Heart left ventricle (tissue), 16 donors: ENCODE measurements around the gene SMCO3. TPM values are rescaled to one million over a fixed set of nuclear protein-coding genes. Genes with fewer than 3 reads are reported as not detected.

Experiments
- ATAC-seq, 4 donors: fragments of 200-7000 bp; cut with Tn5 transposase; one replicate each; pipeline ENCODE4 v1.9.1; 2020 to 2022; ENCODE audit warnings: moderate library complexity in 4 of 4, mild to moderate bottlenecking in 3 of 4, moderate number of reproducible peaks in 1 of 4
- DNase-seq, 5 donors: peaks; one replicate each; pipeline ENCODE4 v3.0.0-alpha.2; 2020
- H3K27ac ChIP-seq, 12 donors: fragments of 200-600 bp; sonication (generic) in 4 of 12; one replicate each; pipeline versions ENCODE4 v1.5.0 to v1.8.0; 2016 to 2022; ENCODE audit warnings: mild to moderate bottlenecking in 2 of 12
- H3K27me3 ChIP-seq, 9 donors: fragments of 200-600 bp; sonication (generic) in 2 of 9; one replicate each; pipeline versions ENCODE4 v1.5.1 to v1.8.0; 2016 to 2022; ENCODE audit warnings: mild to moderate bottlenecking in 3 of 9
- H3K36me3 ChIP-seq, 9 donors: fragments of 200-600 bp; sonication (generic) in 2 of 9; one replicate each; pipeline versions ENCODE4 v1.5.0 to v1.8.0; 2018 to 2022; ENCODE audit warnings: mild to moderate bottlenecking in 2 of 9
- H3K4me1 ChIP-seq, 12 donors: fragments of 200-600 bp; sonication (generic) in 4 of 12; one replicate each; pipeline versions ENCODE4 v1.5.0 to v1.8.0; 2016 to 2022; ENCODE audit warnings: mild to moderate bottlenecking in 3 of 12
- H3K4me3 ChIP-seq, 12 donors: fragments of 200-600 bp; sonication (generic) in 4 of 12; one replicate each; pipeline versions ENCODE4 v1.5.0 to v1.8.0; 2017 to 2022; ENCODE audit warnings: mild to moderate bottlenecking in 9 of 12, moderate library complexity in 4 of 12
- H3K9me3 ChIP-seq, 12 donors: fragments of 200-600 bp; sonication (generic) in 4 of 12; one replicate each; pipeline versions ENCODE4 v1.5.0 to v1.8.0; 2016 to 2022; ENCODE audit warnings: mild to moderate bottlenecking in 1 of 12
- POLR2A ChIP-seq, 2 donors: fragments of 450-650 bp; IDR thresholded peaks; one replicate each; pipeline ENCODE4 v1.6.1; 2017; ENCODE audit warnings: antibody characterized with exemption in 2 of 2, mild to moderate bottlenecking in 2 of 2, moderate library complexity in 2 of 2
- WGBS, 4 donors: extraction: QIAGEN DNeasy Blood & Tissue Kit in 2 of 4; methylation state at CpG; one replicate each; pipeline versions ENCODE4 v1.1.5 to v1.1.7; 2013 to 2018; 5-methylcytosine and 5-hydroxymethylcytosine counted together
- intact Hi-C, 10 donors: fragments of 100-400 bp; cut with DNase I; formaldehyde crosslinking; loops; one replicate each; pipeline versions ENCODE4 v1.11.1 to v1.14.2; 2022
- polyA plus RNA-seq, 2 donors: library from polyadenylated mRNA; stranded (reverse); fragments of 200-250 nt; gene quantifications; one replicate each; pipeline ENCODE4 v1.2.3, GENCODE V29; 2013
- total RNA-seq, 9 donors: library from RNA; depleted of rRNA in 2 of 9; stranded (reverse); fragments of >200 nt in 2 of 9; fragmentation: NEBNext Ultra II Directional in 3 of 9; extraction: Animal tissue kit (Norgen Biotek cat#: 25700) in 3 of 9; gene quantifications; one replicate each; pipeline versions ENCODE4 v1.1.0 to v1.2.4, GENCODE V29; 2016 to 2023
- TF ChIP-seq, protein P1 (sequence below), 12 donors: fragments of 200-600 bp; sonication (generic) in 4 of 12; IDR thresholded peaks; one replicate each; pipeline versions ENCODE4 v1.5.0 to v1.8.0; 2018 to 2022; ENCODE audit warnings: antibody characterized with exemption in 12 of 12, mild to moderate bottlenecking in 5 of 12
- donor health status: ischemic (EF 13 %, LVEDD 7.1; RV severe dilation, severe dysfunction).
- donor health status: healthy with polysubstance abuse.
- donor health status: DM: no; HTN: yes; CAD: no.
- donor health status: DM: no; HTN: no; CAD: no.
- donor health status: ischemic (EF 25% LVEDD 6.9; RV normal size, moderate dysfunction).
- donor health status: ischemic (EF 25% LVEDD 5.7; RV mildly dilated, moderate dysfunction).
- donor health status: healthy.
- donor health status: DM: yes; HTN: yes; CAD: no.
- donor health status: ischemic (EF 35%, LVEDD 5.7; RV mildly dilated, moderate dysfunction).
- donor health status: nonischemic (EF 11% LVEDD 7.7; RV severe dilation, severe dysfunction).
- donor health status: DM: yes; HTN: yes; CAD: no.
- donor health status: PGD.
- donor health status: ischemic (EF 29% LVEDD 5.4; RV normal size, mild dysfunction).
- donor health status: nonischemic (EF 23%, LVEDD 6.1; RV moderate dilation, normal function).

SMCO3 gene
- total and polyA plus RNA-seq, 11 donors: 0.07 to 0.91 (median 0.17) TPM; not detected in 5

DNA sequence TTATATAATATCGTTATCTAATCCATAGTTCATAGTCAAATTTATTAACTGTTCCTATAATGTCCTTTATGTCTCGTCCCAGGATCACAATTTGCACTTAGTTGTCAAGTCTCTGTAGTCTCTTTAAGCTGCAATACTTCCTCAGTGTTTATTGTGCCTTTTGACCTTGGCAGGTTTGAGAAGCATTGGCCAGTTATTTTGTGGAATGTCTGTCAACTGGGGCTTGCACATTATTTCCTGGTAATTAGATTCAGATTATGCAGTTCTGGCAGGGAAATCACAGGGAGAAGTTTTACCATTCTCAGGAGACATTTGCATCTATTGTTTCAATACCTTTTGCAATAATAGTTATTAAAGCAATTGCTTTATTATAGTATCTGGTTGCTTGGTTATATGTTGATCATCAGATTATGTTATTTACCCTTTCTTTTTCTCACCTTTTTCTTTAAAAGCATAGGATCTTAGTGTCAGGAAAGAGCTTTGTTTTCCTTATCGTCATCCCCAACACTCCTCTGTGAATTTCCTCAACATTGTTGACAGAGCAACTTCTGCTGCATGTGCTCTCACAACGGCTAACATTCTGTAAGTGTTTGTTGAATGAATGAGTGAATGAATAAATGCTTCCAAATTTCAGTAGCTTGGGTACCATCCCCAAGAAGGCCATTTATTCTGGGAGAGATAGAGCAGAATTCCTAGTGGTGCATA, 33.0 kb upstream of the SMCO3 start:
- no peak for TF ChIP-seq POLR2A (IDR thresholded peaks at IDR 0.05)
- TF ChIP-seq, protein P1, sequence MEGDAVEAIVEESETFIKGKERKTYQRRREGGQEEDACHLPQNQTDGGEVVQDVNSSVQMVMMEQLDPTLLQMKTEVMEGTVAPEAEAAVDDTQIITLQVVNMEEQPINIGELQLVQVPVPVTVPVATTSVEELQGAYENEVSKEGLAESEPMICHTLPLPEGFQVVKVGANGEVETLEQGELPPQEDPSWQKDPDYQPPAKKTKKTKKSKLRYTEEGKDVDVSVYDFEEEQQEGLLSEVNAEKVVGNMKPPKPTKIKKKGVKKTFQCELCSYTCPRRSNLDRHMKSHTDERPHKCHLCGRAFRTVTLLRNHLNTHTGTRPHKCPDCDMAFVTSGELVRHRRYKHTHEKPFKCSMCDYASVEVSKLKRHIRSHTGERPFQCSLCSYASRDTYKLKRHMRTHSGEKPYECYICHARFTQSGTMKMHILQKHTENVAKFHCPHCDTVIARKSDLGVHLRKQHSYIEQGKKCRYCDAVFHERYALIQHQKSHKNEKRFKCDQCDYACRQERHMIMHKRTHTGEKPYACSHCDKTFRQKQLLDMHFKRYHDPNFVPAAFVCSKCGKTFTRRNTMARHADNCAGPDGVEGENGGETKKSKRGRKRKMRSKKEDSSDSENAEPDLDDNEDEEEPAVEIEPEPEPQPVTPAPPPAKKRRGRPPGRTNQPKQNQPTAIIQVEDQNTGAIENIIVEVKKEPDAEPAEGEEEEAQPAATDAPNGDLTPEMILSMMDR (IDR thresholded peaks at IDR 0.05): no peak
- no peaks in the 10 kb centered on the region for H3K36me3 ChIP-seq
- no peak overlapping the region for H3K4me3 ChIP-seq
- peaks cover 3 to 53% (median 40%) of the 10 kb centered on the region in 12 donors for H3K4me1 ChIP-seq
- H3K9me3 ChIP-seq: no peaks in the 10 kb centered on the region
- no peaks in the 10 kb centered on the region for H3K27me3 ChIP-seq
- intact Hi-C loops: loop anchor here in 9 of 10 donors (2.0 to 10.0 kb wide), 7 partner anchors 40 to 428 kb away; partner anchors contain the start of genes RERG (in 6 of the 9) and MGP (in 3 of the 9)
- H3K27ac ChIP-seq: peak overlapping the region in 10 of 12 donors; percentile 29 to 72 (median 44)
- WGBS, 4 donors: 56 to 73% (median 63%) methylated on average over 4 of the region's 4 CpGs
- no peak for ATAC-seq
- no peak for DNase-seq

DNA sequence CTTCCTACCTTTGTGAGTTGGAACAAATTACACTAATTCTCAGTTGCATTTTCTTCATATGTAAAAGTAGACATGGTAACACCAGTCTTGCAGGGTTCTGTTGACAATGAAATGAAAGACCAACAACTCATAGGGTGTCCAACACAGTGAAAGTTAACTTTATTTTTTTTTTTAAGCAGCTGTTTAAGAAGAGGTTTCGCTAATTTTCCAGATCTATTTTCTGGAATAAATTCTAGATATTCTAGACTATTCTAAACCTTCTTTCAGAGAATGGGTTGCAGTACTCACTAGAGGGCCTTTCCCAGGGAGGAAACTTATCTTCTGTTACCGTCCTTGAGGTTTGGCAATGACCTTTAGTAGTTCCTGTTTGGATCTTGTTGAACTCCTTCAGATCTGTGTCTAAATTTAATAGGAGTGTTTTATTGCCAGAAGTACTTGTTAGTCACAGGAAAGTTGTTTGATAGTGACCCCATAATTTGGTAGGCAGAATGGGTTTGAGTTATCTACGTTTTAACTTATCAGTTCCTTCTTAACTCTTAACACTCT, 32.1 kb upstream of the SMCO3 start:
- Histone ChIP-seq H3K9me3 (no peaks in the 10 kb centered on the region), H3K27ac (peak overlapping the region in 11 of 12 donors; percentile 29 to 72 (median 45)), H3K36me3 (no peaks in the 10 kb centered on the region), H3K4me3 (no peak overlapping the region), H3K4me1 (peaks cover 3 to 62% (median 46%) of the 10 kb centered on the region in 12 donors), H3K27me3 (no peaks in the 10 kb centered on the region)
- 29 to 41% (median 33%) methylated on average over 3 of the region's 3 CpGs for WGBS, 4 donors
- TF ChIP-seq, protein P1 (IDR thresholded peaks at IDR 0.05): peak in 2 of 12 donors; percentile 6 to 28
- TF ChIP-seq POLR2A (IDR thresholded peaks at IDR 0.05): no peak
- no peak for DNase-seq
- peak in 3 of 4 donors; percentile 45 to 53 (median 48) for ATAC-seq
- intact Hi-C loops: loop anchor here in 9 of 10 donors (2.0 to 10.0 kb wide), 7 partner anchors 41 to 429 kb away; partner anchors contain the start of genes RERG (in 6 of the 9) and MGP (in 3 of the 9)

DNA sequence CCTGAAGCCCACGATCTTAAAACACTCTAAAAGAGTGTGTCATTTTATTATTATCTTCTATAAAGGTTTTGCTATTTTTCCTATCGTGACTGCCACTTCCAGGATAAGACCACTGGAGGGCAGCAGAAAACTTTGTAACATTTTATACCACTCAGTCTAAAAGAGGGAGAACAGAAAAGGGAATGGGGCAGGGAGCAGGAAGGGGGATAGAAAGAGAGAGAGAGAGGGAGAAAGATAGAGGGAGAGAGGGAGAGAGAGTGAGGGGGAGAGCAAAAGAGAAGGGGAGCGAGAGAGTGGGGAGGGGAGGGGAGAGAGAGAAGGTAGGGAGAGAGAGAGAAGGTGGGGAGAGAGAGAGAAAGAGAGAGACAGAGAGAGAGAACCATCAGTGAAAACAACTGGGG, 31.4 kb upstream of the SMCO3 start:
- H3K4me1 ChIP-seq: peaks cover 3 to 70% (median 50%) of the 10 kb centered on the region in 12 donors
- H3K27me3 ChIP-seq: no peaks in the 10 kb centered on the region
- no peak overlapping the region for H3K4me3 ChIP-seq
- intact Hi-C loops: loop anchor here (1.0 to 10.0 kb wide), 12 partner anchors 41 to 429 kb away; partner anchors contain the start of genes RERG (in 7 of the 10) and MGP (in 3 of the 10)
- ATAC-seq (peak; percentile 28 to 51 (median 41)), DNase-seq (peak in 2 of 5 donors; percentile 49 to 51)
- no peaks in the 10 kb centered on the region for H3K36me3 ChIP-seq
- peak overlapping the region in 10 of 12 donors; percentile 29 to 72 (median 46) for H3K27ac ChIP-seq
- WGBS, 4 donors: 12 to 16% (median 12%) methylated on average over 3 of the region's 3 CpGs
- H3K9me3 ChIP-seq: no peaks in the 10 kb centered on the region
- TF ChIP-seq, protein P1 (IDR thresholded peaks at IDR 0.05): peak; percentile 62 to 85 (median 76)
- TF ChIP-seq POLR2A (IDR thresholded peaks at IDR 0.05): no peak

DNA sequence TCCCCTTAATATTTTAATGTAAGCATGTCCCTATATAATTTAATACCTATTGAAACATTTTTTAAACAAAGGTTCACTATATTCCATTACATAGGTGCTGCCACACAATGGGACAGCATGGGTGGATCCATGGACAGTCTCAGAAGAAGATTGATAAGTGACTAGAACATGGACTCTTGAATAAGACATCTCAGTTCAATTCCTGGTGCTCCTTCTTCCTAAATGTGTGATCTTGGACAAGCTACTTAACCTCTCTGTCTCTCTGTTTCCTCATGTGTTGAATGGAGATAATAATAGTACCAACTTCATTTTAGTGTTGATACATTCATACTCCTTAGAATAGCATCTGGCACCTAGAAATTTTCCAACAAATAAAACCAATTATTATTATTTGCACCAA, 30.4 kb upstream of the SMCO3 start:
- no peaks in the 10 kb centered on the region for H3K9me3 ChIP-seq
- no peaks in the 10 kb centered on the region for H3K36me3 ChIP-seq
- ATAC-seq: no peak
- intact Hi-C loops: loop anchor here in 8 of 10 donors (2.0 to 10.0 kb wide), 13 partner anchors 37 to 430 kb away; partner anchors contain the start of genes RERG (in 6 of the 8), C12orf60 (in 3 of the 8) and WBP11 (in 3 of the 8)
- DNase-seq: no peak
- H3K4me3 ChIP-seq: no peak overlapping the region
- H3K4me1 ChIP-seq: peaks cover 3 to 68% (median 50%) of the 10 kb centered on the region in 12 donors
- H3K27me3 ChIP-seq: no peaks in the 10 kb centered on the region
- peak overlapping the region in 1 of 12 donors; percentile 58 for H3K27ac ChIP-seq
- TF ChIP-seq POLR2A (IDR thresholded peaks at IDR 0.05): no peak
- TF ChIP-seq, protein P1 (IDR thresholded peaks at IDR 0.05): no peak
